GM18870 (cell line): Measurements from ENCODE around the gene CCDC124.

Experiments used
- ATAC-seq: cut with Tn5 transposase; IDR thresholded peaks from one replicate; pipeline ENCODE4 v1.9.1; 2021; ENCODE audit warnings: moderate library complexity; ENCODE audit not compliant: unreplicated experiment

The CCDC124 gene

GRCh38 chr19:17951990-17952976 lies 19.5 kb downstream of the CCDC124 start:
- ATAC-seq = no peak

GRCh38 chr19:17953316-17953801 lies 20.5 kb downstream of the CCDC124 start:
- no peak for ATAC-seq

- no peak for ATAC-seq
Observed at GRCh38 chr19:17953869-17954268, 21.1 kb downstream of the CCDC124 start.

GRCh38 chr19:17954401-17954800 lies 21.6 kb downstream of the CCDC124 start:
- no peak for ATAC-seq

GRCh38 chr19:17957149-17957849 lies 24.5 kb downstream of the CCDC124 start:
- ATAC-seq = no peak

GRCh38 chr19:17957885-17958284 lies 25.1 kb downstream of the CCDC124 start:
- no peak for ATAC-seq

GRCh38 chr19:17963936-17964691 lies 31.3 kb downstream of the CCDC124 start:
- ATAC-seq = no peak

GRCh38 chr19:17965370-17966128 lies 32.7 kb downstream of the CCDC124 start:
- ATAC-seq = no peak

- no peak for ATAC-seq
Observed at GRCh38 chr19:17966129-17966483, 33.3 kb downstream of the CCDC124 start.

- ATAC-seq = no peak
Observed at GRCh38 chr19:17966550-17967256, 33.9 kb downstream of the CCDC124 start, which contains the start of gene KCNN1. Gene KCNN1 (plus strand): TSS chr19:17967107. CDS start chr19:17973889, 6,782 bp downstream.

- ATAC-seq = no peak
Observed at GRCh38 chr19:17967257-17968051, 34.6 kb downstream of the CCDC124 start.

GRCh38 chr19:17968362-17968761 lies 35.5 kb downstream of the CCDC124 start:
- ATAC-seq = no peak

GRCh38 chr19:17969096-17969792 lies 36.4 kb downstream of the CCDC124 start:
- ATAC-seq = no peak

- no peak for ATAC-seq
Observed at GRCh38 chr19:17972230-17972629, 39.4 kb downstream of the CCDC124 start.

GRCh38 chr19:17973759-17974158 lies 40.9 kb downstream of the CCDC124 start:
- no peak for ATAC-seq

GRCh38 chr19:17974551-17974950 lies 41.7 kb downstream of the CCDC124 start:
- ATAC-seq = no peak

GRCh38 chr19:17975032-17975431 lies 42.2 kb downstream of the CCDC124 start:
- no peak for ATAC-seq

- no peak for ATAC-seq
Observed at GRCh38 chr19:17977021-17977420, 44.2 kb downstream of the CCDC124 start.
